ENCODE data around the gene MT2A. TPM values are rescaled to one million over a fixed set of nuclear protein-coding genes. Genes with fewer than 3 reads are reported as not detected.

The MT2A gene
- total and polyA plus RNA-seq, 2 of the 4 experiments (the other 2 are of a cell fraction) = 25.5 to 621 TPM

DNA sequence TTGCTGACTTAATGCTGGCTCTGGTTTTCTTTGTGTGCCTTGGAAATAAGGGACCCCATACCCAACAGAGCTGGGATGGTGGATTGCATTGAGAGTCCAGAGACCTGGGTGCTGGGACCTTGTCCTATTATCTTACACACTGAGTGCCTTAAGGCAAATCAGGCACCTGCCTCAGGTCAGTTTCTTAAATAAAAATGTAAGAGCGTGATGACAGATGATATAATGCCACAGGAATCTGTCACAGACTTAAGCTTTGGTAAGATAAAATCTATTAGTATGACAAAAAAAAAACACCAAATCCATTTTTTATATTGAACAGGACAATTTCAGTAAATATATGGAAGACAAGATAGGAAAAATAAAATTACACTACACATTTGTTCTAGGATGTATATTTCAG is 31.7 kb downstream of the MT2A start:
- no peaks in the 10 kb centered on the region for H3K36me3 ChIP-seq (ENCODE audit: control insufficient read depth, insufficient read depth, low read length)
- intact Hi-C loops (cut with micrococcal nuclease) = no loop called here
- no peak overlapping the region for H2BK15ac ChIP-seq (ENCODE audit: low read depth, low read length)
- ChIA-PET POLR2A (ENCODE audit: unreplicated experiment) (no interaction called here), CTCF (no interaction called here)
- no peak overlapping the region for H2BK5ac ChIP-seq (ENCODE audit: low read depth, low read length, poor library complexity, severe bottlenecking)
- no peak for TF ChIP-seq SMC3 (IDR thresholded peaks at IDR 0.05; ENCODE audit: low read depth, low read length)
- no peak for TF ChIP-seq NFE2L2 (IDR thresholded peaks at IDR 0.05; ENCODE audit: low read depth, low read length)
- TF ChIP-seq FOS (IDR thresholded peaks at IDR 0.05; ENCODE audit: low read depth, low read length) = no peak
- no peak for TF ChIP-seq MXI1 (IDR thresholded peaks at IDR 0.05; ENCODE audit: borderline replicate concordance, low read depth, low read length)
- no peak for TF ChIP-seq RCOR1 (IDR thresholded peaks at IDR 0.05; ENCODE audit: insufficient replicate concordance, low read length)
- TF ChIP-seq, protein P1, sequence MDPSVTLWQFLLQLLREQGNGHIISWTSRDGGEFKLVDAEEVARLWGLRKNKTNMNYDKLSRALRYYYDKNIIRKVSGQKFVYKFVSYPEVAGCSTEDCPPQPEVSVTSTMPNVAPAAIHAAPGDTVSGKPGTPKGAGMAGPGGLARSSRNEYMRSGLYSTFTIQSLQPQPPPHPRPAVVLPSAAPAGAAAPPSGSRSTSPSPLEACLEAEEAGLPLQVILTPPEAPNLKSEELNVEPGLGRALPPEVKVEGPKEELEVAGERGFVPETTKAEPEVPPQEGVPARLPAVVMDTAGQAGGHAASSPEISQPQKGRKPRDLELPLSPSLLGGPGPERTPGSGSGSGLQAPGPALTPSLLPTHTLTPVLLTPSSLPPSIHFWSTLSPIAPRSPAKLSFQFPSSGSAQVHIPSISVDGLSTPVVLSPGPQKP (IDR thresholded peaks at IDR 0.05; ENCODE audit: borderline replicate concordance, low read depth, low read length) = no peak
- TF ChIP-seq, protein P2, sequence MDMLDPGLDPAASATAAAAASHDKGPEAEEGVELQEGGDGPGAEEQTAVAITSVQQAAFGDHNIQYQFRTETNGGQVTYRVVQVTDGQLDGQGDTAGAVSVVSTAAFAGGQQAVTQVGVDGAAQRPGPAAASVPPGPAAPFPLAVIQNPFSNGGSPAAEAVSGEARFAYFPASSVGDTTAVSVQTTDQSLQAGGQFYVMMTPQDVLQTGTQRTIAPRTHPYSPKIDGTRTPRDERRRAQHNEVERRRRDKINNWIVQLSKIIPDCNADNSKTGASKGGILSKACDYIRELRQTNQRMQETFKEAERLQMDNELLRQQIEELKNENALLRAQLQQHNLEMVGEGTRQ (IDR thresholded peaks at IDR 0.05; ENCODE audit: low read depth, low read length) = no peak
- no peak for TF ChIP-seq POLR2A (IDR thresholded peaks at IDR 0.05; ENCODE audit: low read depth, low read length)
- TF ChIP-seq CEBPB (IDR thresholded peaks at IDR 0.05; ENCODE audit: low read depth, low read length) = no peak
- TF ChIP-seq BHLHE40 (IDR thresholded peaks at IDR 0.05; ENCODE audit: low read depth, low read length) = no peak
- no peak overlapping the region for H2AFZ ChIP-seq (replicated peaks; ENCODE audit: low read length, poor library complexity)
- H2AK9ac ChIP-seq (replicated peaks; ENCODE audit: low read depth, low read length, poor library complexity) = no peak overlapping the region
- H3K27ac ChIP-seq (ENCODE audit: insufficient read depth, low read length) = no peak overlapping the region
- no peak overlapping the region for H2AK5ac ChIP-seq (ENCODE audit: low read depth, low read length)
- no peak overlapping the region for H3K56ac ChIP-seq (ENCODE audit: extremely low read depth, insufficient read depth, low read length)
- no peak overlapping the region for H2BK120ac ChIP-seq (ENCODE audit: low read depth, low read length)
- no peak overlapping the region for H4K8ac ChIP-seq (ENCODE audit: low read depth in 2 of 2, low read length in 2 of 2)
- dilution Hi-C loops (cut with HindIII; ENCODE audit: low sequenced_read_pairs, unreplicated experiment) = no loop called here
- no peaks in the 10 kb centered on the region for H4K20me1 ChIP-seq (ENCODE audit: insufficient read depth, low read length)
- no peak overlapping the region for H3K18ac ChIP-seq (ENCODE audit: low read depth, low read length)
- peaks cover 89% of the 10 kb centered on the region for H3K27me3 ChIP-seq (ENCODE audit: control insufficient read depth, insufficient read depth, low read length)
- no peak overlapping the region for H3K4ac ChIP-seq (ENCODE audit: low read depth, low read length)
- no CpG with 5 or more reads among the region's 1 CpG for WGBS, 2 experiments (ENCODE audit: extremely low coverage in 2 of 2, insufficient read length in 1 of 2)
- H3K9ac ChIP-seq (ENCODE audit: low read depth, low read length) = no peak overlapping the region
- peaks cover 2% of the 10 kb centered on the region; the same call in 1 of the 2 replicates for H3K9me3 ChIP-seq (ENCODE audit: control insufficient read depth, insufficient read depth, low read length)
- no peaks in the 10 kb centered on the region for H3K9me1 ChIP-seq (ENCODE audit: insufficient read depth, low read length)
- H4K5ac ChIP-seq (ENCODE audit: low read depth, low read length) = no peak overlapping the region
- H3K14ac ChIP-seq (replicated peaks; ENCODE audit: low read depth, low read length) = no peak overlapping the region
- no peak overlapping the region for H2BK20ac ChIP-seq (ENCODE audit: low read depth, low read length)
- H3K4me1 ChIP-seq (ENCODE audit: control insufficient read depth, insufficient read depth, low read length) = no peaks in the 10 kb centered on the region; the same call in 1 of the 2 replicates
- no TSS peak for BruUV-seq (replicated peaks)
- in situ Hi-C loops (cut with MboI; ENCODE audit: low sequenced_read_pairs) = no loop called here
- no peak overlapping the region for H3K4me3 ChIP-seq (ENCODE audit: insufficient read depth, low read depth, low read length)
- ATAC-seq (ENCODE audit: low read depth) (no peak), DNase-seq (no peak)
- H3K4me2 ChIP-seq (ENCODE audit: low read depth, low read length) = no peak overlapping the region
- no peak overlapping the region for H4K91ac ChIP-seq (ENCODE audit: insufficient read depth, low read depth, low read length)
- no peak overlapping the region for H3K23ac ChIP-seq (ENCODE audit: low read depth, low read length)
- H3K79me1 ChIP-seq (ENCODE audit: low read depth in 1 of 2, low read length in 2 of 2) = no peaks in the 10 kb centered on the region
